ENCODE data around the gene FAM76A. TPM values are rescaled to one million over a fixed set of nuclear protein-coding genes. Genes with fewer than 3 reads are reported as not detected.
A peak's percentile ranks its signal among the peaks of the same experiment; 100 is the strongest.

FAM76A gene
- total RNA-seq, 4 donors from 2014 or later = 17.6 to 28.8 (median 20.8) TPM

DNA sequence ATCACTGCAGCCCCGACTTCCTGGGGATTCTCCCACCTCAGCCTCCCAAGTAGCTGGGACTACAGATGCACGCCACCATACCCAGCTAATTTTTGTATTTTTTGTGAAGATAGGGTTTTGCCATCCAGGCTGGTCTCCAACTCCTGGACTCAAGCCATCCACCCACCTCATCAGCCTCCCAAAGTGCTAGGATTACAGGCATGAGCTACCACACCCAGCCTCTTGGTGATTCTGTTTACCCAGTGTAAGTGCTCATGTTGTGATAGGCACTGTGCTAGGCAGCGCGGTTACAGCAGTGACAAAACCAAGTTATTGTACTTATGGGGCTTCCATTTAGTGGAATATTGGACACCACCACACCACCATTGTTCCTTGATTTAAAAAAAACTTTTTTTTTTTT lies 37.6 kb downstream of the FAM76A start:
- H3K4me1 ChIP-seq = no peaks in the 10 kb centered on the region
- TF ChIP-seq POLR2A (IDR thresholded peaks at IDR 0.05) (no peak), EP300 (IDR thresholded peaks at IDR 0.05) (no peak), POLR2AphosphoS5 (IDR thresholded peaks at IDR 0.05) (no peak)
- TF ChIP-seq, protein P1, sequence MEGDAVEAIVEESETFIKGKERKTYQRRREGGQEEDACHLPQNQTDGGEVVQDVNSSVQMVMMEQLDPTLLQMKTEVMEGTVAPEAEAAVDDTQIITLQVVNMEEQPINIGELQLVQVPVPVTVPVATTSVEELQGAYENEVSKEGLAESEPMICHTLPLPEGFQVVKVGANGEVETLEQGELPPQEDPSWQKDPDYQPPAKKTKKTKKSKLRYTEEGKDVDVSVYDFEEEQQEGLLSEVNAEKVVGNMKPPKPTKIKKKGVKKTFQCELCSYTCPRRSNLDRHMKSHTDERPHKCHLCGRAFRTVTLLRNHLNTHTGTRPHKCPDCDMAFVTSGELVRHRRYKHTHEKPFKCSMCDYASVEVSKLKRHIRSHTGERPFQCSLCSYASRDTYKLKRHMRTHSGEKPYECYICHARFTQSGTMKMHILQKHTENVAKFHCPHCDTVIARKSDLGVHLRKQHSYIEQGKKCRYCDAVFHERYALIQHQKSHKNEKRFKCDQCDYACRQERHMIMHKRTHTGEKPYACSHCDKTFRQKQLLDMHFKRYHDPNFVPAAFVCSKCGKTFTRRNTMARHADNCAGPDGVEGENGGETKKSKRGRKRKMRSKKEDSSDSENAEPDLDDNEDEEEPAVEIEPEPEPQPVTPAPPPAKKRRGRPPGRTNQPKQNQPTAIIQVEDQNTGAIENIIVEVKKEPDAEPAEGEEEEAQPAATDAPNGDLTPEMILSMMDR (IDR thresholded peaks at IDR 0.05) = no peak
- H3K9me3 ChIP-seq = no peaks in the 10 kb centered on the region
- no peak overlapping the region for H3K4me3 ChIP-seq
- H3K27ac ChIP-seq = no peak overlapping the region
- peaks cover 42% of the 10 kb centered on the region for H3K36me3 ChIP-seq
- no peaks in the 10 kb centered on the region for H3K27me3 ChIP-seq
- DNase-seq (ENCODE audit: low spot score in 2 of 2) = no peak
- 92% methylated on average over 4 of the region's 4 CpGs for WGBS

DNA sequence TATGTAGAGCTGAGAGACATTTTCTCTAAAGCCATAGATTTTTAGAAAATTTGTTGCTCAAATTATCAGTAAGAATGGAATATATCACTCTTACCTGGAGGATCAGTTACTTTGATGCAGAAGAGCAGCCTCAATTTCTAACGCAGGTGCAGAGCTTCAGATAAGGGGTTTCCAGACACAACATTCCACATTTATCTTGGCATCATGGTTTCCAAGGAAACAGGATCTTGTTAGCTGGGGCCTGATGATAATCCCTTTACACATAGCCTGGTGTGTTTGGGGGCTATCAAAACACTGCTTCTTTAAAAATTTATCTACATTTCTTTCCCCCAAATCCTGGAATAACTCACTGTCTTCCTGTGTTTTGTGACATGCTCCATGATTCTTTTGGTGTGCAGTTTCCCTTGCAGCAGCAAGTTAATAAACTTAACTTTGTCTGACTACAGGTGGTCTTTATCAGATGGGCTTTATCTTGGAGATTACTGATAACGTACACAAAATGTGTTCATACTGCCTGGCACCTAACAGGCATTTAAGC lies 44.6 kb downstream of the FAM76A start:
- no peak for TF ChIP-seq EP300 (IDR thresholded peaks at IDR 0.05)
- TF ChIP-seq, protein P1 (IDR thresholded peaks at IDR 0.05) = no peak
- no peak for TF ChIP-seq POLR2A (IDR thresholded peaks at IDR 0.05)
- TF ChIP-seq POLR2AphosphoS5 (IDR thresholded peaks at IDR 0.05) = no peak
- H3K9me3 ChIP-seq = no peaks in the 10 kb centered on the region
- no peak overlapping the region for H3K27ac ChIP-seq
- no peak for DNase-seq (ENCODE audit: low spot score in 2 of 2)
- H3K27me3 ChIP-seq = no peaks in the 10 kb centered on the region
- WGBS = 76% methylated on average over 2 of the region's 2 CpGs
- H3K36me3 ChIP-seq = no peaks in the 10 kb centered on the region
- H3K4me3 ChIP-seq = no peak overlapping the region
- H3K4me1 ChIP-seq = peaks cover 25% of the 10 kb centered on the region

DNA sequence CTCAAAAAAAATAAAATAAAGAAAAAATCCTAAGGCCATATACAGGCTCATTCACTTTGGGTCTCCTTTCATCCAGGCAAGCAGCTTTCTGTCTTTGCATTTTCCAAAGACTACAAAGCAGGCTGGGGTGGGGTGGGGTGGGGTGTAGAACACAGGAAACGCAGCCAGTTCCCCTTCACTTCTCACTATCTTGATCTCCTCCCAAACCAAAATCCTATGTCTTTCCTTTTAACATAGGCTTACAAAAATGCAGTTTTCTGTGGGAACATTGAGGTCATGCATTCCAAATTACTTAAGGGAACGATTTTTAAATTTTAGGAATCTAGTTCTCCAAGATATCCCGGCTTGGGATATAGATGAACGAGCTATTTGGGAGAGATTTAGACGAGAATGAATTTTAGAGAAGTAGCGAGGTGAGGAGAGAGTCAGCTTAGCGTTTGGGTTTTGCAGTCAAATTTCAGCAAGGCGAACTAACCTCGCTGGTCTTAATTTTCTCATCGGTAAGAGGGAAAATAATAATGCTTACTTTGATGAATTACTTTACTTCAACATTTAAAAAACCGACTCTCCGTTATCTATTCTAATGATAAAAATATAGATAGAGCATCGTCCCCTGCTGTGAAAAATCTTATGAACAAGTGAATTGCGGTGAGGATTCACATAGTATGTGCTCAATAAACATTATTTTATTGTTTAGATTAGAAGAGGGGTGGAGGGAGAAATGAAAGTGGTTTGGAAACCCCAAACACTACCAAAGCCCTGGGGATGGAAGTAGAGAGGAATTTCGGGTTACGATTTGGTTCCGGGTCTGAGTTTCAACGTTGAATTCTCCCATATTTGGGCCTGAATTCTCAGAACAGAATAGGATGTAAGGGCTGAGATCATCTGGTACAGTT lies 46.5 kb downstream of the FAM76A start:
- peak overlapping the region; percentile 94 for H3K27ac ChIP-seq
- no peaks in the 10 kb centered on the region for H3K27me3 ChIP-seq
- WGBS = 27% methylated on average over 18 of the region's 18 CpGs
- no peak for DNase-seq (ENCODE audit: low spot score in 2 of 2)
- peaks cover 37% of the 10 kb centered on the region for H3K4me1 ChIP-seq
- TF ChIP-seq, protein P1 (IDR thresholded peaks at IDR 0.05) = no peak
- TF ChIP-seq EP300 (IDR thresholded peaks at IDR 0.05) (peak; percentile 19), POLR2A (IDR thresholded peaks at IDR 0.05) (no peak), POLR2AphosphoS5 (IDR thresholded peaks at IDR 0.05) (no peak)
- no peaks in the 10 kb centered on the region for H3K9me3 ChIP-seq
- peak overlapping the region; percentile 84 for H3K4me3 ChIP-seq
- no peaks in the 10 kb centered on the region for H3K36me3 ChIP-seq

DNA sequence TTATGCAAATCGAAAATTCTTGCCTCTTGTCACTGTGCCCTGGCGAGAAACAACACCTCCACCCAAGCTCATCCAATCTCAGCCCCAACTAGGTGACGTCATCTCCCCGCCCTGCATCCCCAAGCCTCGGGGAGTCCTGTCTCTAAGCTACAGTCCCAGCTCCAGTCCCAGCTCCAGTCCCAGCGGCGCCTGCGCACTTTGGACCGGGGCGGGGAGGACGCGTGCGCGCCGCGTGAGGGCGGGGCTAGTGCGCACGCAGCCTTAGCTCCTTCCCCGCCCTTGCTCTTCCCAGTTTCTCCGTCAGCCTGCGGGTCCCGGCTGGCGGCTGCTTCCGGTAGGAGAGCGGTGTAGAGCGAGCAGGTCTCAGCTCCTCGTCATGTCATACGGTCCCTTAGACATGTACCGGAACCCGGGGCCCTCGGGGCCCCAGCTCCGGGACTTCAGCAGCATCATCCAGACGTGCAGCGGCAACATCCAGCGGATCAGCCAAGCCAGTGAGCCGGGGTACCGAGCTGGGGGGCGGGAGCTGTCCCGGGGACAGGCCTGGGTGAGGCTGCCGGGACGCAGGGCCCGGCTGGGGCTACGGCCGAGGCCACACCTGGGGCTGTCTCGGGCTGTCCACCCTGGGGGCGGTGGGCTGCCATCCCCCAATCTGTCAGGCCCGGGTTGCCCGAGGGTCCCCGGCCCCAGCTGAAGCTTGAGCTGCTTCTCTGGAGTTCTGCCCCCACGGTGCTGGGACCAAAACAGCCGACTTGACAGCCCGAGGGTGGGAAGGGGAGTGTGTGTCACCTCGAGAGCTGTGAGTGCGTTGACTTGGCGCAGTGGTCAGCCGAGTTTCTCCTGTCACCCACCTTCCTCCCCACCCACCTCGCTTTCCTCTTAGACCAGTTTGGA lies 47.4 kb downstream of the FAM76A start, which contains the start of gene STX12:
Gene STX12, plus strand, starts transcription at position 288 of the 894 bp plus-strand sequence. Its CDS starts 89 bp downstream, at position 377.
- WGBS = 0% methylated on average over 23 of the region's 58 CpGs
- Histone ChIP-seq H3K36me3 (no peaks in the 10 kb centered on the region), H3K27me3 (no peaks in the 10 kb centered on the region), H3K9me3 (no peaks in the 10 kb centered on the region), H3K27ac (peak within 1 kb of the TSS; percentile 94), H3K4me1 (peaks cover 37% of the 10 kb centered on the region), H3K4me3 (peak within 1 kb of the TSS; percentile 84)
- TF ChIP-seq, protein P1 (IDR thresholded peaks at IDR 0.05) = no peak
- TF ChIP-seq POLR2AphosphoS5 (IDR thresholded peaks at IDR 0.05) (peak in 2 of 3 donors; percentile 51 to 93), EP300 (IDR thresholded peaks at IDR 0.05) (no peak), POLR2A (IDR thresholded peaks at IDR 0.05) (peak; percentile 60 to 92)
- DNase-seq (ENCODE audit: low spot score in 2 of 2) = peak; percentile 98 to 99
